GM18520 (cell line): ENCODE data around the gene THOC7.

Experiments
- ATAC-seq: cut with Tn5 transposase; IDR thresholded peaks from one replicate; pipeline ENCODE4 v1.9.1; 2021; ENCODE audit not compliant: unreplicated experiment

Gene THOC7

DNA sequence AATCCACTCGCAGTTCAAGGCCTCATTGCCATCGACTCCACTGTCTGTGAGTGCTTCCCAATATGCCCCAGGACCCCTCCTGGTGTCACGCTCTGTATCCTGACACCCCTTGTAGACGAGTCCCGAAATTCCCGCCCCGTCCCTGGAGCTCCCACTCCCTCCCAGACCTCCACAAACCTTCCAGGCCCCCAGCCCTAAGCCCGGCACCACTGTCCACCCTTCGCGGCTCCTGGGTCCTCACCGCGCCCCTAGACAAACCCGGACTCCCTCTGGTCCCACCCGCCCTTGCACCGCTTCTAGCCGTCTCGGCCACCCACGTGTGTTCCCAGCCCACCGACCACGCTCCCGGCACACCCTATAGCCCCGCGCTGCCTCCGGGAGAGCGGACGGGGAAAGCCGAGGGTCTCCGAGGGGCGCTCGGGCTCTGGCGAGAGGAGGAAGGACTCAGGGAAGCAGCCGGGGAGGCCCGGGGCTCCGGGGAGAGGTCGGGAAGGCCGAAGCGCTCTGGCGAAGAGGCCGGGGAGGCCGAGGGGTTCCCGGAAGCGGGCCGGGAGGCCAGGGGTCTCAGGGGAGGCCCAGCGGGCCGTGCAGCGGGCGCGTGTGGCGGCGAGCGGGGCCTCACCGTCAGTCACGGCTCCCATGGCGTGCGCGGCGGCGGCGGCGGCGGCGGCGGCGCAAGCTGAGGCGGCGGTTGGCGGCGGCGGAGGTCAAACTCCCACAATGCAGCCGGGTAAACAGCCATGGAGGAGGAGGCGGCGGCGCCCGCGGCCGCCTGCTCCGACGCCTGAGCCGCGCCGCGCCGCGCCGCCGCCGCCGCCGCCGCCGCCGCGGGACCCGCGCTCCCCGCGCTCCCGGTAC lies at the start of gene THOC7, which contains the start of gene ATXN7:
THOC7 (minus strand) TSS at position 656 of the 858 bp plus-strand sequence; CDS start at position 641, 15 bp downstream.
ATXN7 (plus strand) TSS at position 718 of the 858 bp plus-strand sequence. CDS start 48,732 bp downstream, outside the sequence.
- peak; percentile 51 for ATAC-seq

DNA sequence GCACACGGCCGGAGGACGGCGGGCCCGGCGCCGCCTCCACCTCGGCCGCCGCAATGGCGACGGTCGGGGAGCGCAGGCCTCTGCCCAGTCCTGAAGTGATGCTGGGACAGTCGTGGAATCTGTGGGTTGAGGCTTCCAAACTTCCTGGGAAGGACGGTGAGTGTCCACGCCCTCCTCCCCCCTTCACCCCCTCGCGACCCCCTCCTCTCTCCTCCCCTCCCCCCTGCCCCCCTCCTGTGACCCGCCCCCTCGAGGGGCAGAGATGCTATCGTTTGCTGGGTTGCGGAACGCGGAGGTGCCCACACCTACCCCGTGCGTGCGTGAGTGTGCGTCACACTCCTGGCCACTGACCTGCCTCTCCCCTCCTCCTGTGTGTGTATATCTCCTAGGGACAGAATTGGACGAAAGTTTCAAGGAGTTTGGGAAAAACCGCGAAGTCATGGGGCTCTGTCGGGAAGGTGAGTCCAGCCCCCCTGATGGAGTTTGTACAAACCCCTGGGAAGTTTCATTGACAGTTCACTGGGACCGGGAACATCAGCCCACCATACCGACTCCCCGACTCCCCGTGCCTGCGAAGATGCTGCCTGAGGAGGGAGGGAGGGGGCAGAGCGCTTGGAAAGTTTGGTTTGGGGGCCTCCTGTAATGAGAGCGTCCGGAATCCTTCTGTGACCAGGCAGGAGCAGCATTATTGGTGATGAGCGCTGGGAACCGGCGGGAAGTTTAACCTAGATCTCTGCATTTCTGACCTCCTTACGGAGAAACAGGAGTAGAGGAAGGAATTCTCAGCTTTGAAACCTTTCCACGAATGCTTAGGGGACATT lies 49.4 kb upstream of the THOC7 start:
- peak; percentile 13 for ATAC-seq

DNA sequence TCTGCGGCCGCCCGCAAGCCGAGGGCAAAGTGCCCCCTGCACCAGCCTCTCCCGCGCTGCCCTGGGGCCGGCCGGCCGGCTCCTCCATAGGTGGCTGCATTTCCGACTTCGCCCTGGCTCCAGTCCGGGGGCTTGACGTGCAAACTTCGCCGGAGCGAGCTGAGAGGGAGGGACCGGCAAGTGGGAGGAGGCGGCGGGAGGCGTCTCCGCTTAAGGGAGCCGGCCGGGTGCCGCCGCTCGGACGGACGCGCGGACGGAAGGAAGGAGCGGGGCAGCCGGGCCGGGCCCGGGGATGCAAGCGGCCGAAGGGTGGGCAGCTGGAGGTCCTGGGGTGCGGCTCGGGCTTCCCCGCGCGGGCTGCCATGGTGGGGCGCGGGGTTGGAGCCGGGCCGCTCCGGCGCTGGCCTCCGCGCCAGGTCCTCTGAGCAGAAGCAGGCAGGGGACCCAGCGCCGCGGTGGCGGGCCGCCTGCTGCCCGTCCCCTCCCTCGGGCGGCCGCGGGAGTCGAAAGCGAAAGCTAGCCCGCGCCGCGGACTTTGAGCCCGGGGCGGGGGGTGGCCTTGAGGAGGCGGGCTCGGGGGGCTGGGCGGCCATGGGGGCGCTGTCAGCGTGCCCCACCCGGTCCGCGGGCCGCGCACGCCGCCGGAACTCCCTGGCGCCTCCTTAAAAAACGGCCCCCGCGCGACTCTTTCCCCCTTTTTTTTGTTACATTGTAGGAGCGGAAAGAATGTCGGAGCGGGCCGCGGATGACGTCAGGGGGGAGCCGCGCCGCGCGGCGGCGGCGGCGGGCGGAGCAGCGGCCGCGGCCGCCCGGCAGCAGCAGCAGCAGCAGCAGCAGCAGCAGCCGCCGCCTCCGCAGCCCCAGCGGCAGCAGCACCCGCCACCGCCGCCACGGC lies 48.5 kb upstream of the THOC7 start, which contains the start of gene SCAANT1:
SCAANT1 (minus strand) TSS at position 511 of the 895 bp plus-strand sequence.
- peak; percentile 68 for ATAC-seq

DNA sequence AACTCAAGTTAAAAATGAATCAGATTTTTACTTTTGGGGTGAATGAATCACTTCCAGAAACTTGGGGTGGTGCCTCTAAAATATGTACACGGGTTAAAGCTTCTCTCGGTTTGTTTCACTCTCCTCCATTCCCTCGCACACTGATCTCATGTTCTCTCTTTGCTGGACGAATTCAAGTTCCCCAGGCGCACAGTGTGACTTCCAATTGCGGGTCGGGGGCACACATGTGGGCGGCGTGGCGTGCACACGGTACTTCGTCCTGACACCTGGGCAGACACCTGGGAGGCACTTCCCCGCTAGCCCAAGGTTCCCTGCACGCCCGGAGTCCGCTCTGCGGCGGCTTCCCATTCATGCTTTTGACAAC lies 47.9 kb upstream of the THOC7 start:
- ATAC-seq, result no peak

DNA sequence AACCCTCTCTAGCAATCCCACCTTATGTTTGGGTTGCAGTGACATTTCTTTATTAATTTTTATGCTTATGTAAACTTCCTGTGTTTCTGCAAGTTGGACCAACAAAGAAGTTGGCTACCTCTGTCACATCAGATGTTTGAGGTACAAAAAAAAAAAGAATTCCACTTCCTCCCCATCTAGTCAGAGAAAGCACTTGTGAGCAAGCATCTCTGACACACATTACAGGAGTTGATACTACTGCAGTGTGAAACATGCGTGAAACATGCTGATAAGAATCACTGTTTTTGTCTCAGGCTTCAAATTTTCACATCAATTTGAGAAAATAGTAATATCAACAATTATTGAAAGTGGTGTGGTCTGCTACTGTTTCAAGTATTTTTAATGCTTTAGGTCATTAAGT lies 47.3 kb upstream of the THOC7 start:
- no peak for ATAC-seq

DNA sequence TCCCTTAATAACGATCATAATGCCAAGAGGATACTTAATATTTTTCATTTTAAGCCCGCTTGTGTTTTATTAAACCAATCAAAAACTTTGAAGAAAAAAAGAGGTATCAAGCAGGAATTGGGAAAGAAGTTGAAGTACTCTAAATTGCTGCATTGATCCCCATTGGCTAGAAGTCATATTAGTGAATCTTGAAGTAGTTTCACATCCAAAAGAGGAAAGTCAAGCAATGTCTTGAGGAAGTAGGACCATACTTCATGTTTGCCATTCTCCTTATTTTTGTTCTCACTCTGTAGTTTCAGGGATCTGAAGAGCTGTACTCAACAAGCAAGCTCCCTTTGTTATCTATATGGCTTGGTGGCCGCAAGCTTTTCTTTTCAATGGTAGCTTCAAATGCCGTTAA lies 46.4 kb upstream of the THOC7 start:
- no peak for ATAC-seq

DNA sequence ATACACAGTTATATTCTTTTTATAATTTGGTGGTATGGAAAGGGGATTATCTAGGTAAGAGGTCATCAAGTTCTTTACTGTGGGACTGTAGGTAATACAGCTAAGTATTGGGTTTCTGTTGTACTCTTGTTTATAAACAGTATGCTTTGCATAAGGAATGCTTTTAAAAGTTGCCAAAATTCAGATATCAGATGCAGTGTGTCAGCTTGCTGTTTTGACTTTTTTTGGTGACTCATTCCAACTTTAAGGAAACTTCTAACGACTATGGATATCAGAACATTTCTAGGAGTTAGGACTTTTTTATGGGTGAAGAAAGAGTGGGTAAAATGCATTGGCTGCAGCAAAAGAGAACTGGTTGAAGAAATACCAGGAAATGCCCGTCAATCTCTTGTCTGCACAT lies 45.8 kb upstream of the THOC7 start:
- no peak for ATAC-seq

DNA sequence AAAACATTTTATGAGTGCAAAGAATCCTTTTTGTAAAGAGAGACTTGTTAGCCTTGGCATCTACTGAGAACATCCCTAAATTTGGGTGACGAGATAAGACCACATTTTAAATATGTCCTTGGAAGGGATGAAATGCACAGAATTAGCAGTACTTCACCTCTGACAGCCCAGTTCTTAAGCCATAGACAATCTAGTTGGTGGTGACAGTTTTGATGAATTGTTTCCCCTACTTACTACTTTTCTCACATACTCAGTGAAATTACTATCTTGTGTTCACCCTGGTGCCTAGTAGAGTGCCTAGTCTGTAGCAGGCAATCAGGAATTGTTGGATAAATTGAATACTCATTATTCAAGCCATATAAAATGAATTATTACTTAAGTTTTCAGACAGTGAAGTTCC lies 45.2 kb upstream of the THOC7 start:
- ATAC-seq, result no peak

DNA sequence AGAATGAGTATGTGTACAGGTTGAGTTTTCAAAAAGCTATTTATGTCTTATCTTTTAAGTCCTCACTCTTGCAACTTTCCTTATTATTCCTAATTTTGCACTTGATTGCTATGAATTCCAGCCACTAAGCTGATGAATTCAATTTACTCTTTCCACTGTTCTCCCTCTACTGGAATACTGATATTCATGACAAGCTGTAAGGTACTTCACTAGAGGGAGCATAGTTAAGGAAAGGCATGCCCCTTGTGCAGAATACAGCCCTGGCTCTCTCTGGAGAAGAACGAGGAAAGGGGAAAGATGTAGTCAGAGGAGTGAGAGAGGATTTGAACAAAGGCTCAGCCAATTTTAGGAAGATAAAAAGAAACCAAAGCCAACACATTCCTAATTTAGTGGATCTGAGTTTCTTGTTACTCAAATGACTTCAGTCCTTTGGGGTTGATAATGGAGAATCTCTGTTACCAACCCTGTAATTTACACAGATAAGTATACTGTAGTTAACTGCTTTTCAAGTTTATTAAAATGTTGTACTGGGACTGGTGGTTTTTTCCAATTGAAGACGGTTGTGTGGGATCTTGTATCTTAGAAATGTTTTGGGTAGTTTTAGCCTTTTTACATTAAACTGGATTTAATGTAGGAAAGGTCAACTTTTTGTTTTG lies 44.6 kb upstream of the THOC7 start:
- ATAC-seq, result no peak

DNA sequence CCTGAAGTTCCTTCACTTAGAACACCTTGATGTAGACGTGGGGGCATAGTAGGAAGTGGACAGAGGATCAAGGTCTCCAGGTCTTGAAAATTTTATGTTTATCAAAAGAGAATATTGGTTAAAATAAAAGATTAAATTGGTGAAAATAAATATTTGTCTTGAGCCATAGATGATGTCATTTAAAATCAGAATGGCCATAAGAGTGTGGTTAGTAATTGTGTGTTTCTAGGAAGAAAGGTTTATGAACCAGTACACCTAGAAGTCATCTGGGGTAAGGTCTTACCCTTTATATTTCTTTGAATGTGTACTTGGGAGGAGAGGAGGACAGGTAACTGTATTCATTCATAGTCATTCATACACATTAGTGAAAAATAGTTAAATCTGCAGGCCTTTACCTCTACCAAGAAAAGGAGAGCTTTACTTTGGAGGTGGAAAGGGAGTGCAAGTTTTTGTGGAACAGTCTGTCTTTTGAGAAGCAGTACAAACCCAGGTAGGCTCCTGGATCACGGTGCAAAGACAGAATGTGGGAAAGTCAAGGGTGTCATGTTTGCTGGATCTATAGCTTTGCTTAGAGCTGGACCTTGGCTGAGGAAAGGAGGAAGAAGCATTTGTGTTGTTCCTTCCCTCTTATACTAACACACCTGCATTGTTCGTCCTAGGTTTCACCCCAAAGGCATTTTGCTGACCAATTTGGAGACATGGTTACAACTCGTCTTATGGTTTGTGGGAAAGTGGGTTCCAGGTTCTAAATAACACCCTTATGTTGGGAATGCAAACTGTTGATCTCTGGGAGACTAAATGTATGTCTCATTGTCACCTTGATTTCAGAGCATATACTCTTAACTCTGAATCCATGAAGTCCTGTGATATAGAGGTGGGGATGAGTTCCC lies 42.4 kb upstream of the THOC7 start:
- no peak for ATAC-seq

DNA sequence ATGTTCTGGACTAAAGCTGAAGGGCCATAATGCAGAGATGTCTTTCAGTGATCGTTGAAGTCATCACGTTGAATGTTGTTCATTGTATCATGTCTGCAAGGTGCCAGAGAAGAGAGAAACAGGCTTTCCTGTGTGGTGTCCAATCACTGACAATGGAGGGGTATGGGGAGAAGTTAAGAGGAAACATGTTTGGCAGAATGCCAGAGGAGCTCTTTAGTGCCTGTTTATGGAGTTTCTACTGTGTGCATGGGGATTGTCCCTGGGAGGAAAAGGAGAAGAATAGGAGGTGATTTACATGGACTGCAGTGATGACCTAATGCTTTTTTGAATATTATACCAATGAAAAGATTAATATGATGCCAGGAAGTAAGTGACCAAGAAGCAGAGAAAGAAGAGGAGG lies 36.9 kb upstream of the THOC7 start:
- no peak for ATAC-seq

DNA sequence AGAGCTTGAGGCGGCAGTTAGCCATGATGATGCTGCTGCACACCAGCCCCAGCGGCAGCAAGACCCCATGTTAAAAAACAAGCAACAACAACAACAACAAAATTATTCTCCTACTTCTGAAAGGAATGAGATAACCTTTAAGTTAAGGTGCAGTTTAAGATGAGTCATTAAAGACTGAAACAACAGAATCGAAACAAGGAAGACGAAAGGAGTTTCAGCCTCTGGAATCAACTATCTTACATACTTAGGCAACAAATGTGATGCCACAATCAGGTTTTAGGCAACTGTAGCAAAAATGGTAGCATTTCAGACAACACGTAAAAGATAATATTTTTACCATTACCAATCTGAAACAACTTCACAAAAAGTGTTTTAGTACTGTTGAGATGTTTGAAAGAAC lies 36.4 kb upstream of the THOC7 start:
- ATAC-seq, result no peak

DNA sequence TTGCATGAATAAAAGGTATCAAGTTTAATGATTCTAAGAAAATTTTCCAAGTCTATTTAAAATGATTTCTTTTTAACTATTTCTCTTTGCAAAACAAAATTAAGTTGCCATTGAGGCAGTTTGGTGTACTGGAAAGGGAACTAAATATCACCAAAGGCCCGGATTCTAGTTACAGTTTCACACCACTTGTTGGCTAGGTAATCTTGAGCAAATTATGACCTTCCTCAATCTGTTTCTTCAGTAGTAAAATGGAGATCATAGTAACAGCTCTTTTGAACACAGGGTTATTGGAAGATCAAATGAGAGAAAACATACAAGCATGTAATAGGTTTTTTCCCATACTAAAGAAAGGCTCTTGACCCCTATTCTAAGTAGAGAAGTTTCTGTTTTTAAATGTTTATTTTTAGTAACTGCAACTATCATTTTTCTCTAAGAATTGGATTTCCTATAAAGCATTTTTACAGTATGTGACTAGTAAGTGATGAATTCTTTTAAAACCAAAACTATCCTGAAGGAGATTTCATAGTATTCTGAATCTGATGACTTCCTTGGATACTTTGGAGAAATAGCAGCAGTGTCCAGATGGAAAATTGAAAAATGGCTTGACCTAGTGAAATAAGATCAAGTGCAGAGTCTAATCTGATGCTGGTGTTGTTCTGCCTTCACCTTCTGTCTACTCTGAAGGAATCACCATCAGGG lies 32.9 kb upstream of the THOC7 start:
- ATAC-seq, result peak; percentile 54

DNA sequence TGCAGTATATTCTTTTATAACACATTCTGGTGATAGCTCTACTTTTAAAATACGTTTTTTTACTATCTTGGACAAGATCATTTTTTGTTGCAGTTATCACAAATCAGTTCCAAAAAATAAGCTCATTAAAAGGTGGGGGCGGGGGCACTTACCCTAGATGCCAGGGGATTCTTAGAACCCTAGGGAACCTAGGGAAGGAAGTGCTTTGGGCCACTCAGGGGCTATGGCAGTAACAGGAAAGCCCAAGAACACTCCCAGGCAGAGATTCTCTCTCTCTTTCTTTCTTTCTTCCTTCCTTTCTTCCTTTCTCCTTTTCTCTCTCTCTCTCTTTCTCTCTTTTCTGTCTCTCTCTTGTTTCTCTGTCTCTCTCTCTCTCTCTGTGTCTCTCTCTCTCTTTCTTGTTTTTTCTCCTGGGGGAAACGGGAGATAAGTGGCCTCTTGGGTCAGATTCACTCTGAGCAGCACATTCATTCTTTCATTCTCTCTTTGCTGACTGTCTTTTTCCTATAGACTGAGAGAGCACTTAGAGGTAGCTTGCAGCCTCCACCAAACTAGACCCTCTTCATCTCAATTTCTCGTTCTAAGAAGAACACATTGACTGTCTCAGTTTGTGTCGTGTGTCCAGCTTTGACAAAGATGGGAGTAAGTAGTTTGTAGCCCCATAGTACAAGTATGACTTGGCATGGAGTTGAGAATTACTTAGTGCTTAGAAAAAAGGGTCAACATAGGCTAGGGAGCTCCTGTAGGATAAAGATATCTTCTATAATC lies 32.0 kb upstream of the THOC7 start:
- ATAC-seq, result no peak

DNA sequence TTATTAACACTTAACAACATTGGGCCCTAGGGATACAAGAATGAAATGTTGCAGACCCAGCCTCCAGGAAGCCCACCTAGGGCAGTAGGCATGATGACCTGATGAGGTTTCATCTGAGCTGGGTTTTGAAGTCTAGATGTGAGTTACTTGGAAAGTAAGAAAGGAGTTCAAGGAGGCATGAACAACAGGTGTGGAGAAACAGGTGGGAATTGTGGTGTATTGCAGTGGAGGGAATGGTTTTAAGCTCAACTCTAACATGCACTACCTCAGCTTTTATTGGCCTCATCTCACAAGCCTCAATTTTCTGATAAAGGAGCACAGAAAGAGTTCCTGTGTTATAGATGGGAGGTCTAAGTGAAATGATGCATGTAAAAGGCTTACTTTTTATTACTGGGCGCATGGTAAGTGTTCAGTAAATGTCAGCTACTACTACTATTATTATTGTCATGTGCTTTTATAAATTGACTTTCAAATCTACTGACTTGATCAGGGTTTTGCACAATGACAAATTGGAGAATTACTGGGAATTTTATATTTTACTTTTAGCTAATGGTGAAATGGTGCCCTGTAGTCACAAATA lies 29.3 kb upstream of the THOC7 start:
- ATAC-seq, result no peak

DNA sequence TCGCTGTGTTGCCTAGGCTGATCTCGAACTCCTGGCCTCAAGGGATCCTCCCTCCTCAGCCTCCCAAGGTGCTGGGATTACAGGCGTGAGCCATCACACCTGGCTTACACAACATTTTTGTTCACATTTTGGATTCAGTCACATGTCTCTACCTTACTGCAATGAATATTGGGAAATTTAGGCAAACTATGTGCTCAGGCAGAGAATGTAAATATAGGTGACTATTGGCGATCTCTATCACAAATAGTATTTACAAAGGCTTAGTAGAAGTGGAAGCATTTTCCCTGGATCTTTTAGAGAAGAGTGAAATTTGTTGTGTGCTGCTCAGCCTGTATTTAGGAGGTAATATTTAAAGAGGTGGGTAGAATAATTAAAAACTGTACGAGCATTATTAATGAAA lies 27.9 kb upstream of the THOC7 start:
- no peak for ATAC-seq

DNA sequence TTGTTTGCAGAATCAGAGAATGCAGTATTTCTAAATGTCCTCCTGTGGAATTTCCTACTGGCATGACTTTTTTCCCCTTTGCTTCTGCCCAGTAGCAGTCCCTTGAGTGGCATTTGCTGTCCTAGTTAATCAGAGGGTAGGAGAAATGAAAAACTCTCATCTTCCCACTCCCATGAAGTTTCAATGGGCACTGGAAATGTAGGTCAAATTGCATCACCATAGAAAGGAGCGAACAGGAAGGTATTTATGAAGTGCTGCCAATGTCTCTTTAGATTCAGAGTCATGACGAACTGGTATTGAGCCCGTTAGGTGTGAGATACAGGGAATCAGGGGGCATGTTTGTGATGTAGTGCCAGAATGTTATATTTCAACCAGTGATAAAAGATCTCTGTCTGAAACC lies 23.3 kb upstream of the THOC7 start:
- ATAC-seq, result no peak

DNA sequence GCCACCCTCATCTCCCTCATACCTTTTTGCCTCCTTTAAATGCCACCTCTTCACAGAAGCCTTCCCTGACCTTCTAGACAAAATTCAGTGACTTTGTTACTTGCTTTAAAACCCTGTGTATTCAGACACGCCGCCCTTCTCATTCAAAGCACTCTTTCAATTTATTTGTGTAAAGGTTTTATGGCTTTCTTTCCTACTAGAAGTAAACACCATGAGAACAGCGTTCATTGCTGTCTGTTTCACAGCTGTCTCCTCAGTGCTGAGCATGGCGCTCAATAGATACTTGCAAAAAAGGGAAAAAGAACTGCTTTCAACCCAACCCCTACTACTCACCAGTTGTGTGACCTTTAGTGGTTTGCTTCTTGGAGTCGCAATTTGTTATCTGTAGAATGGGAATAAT lies 17.0 kb upstream of the THOC7 start:
- no peak for ATAC-seq
